B cell (primary cell): ENCODE measurements around the gene PLEKHG4. TPM values are rescaled to one million over a fixed set of nuclear protein-coding genes. Genes with fewer than 3 reads are reported as not detected.

Source experiments
- ATAC-seq: fragments of 200-7000 bp; cut with Tn5 transposase; one replicate; pipeline ENCODE4 v1.10.0; 2021; ENCODE audit warnings: low read depth, mild to moderate bottlenecking, moderate number of reproducible peaks, moderate library complexity
- CTCF ChIA-PET: fragments of 350-600 bp; sonication (Branson Sonifier 250); formaldehyde crosslinking; loops from one replicate; lab custom pipeline; 2021; ENCODE audit warnings: antibody characterized with exemption, inconsistent platforms; lab: Charles Lee
- POLR2A ChIA-PET: fragments of 350-600 bp; sonication (Branson Sonifier 250); formaldehyde crosslinking; loops from one replicate; lab custom pipeline; 2021; ENCODE audit warnings: antibody characterized with exemption; lab: Charles Lee
- DNase-seq: peaks from one replicate; pipeline ENCODE4 v3.0.0; 2013
- H2AFZ ChIP-seq: 2 replicates; pipeline ENCODE4 v1.6.1; 2012; ENCODE audit warnings: mild to moderate bottlenecking, low read depth, low read length; ENCODE audit not compliant: insufficient read depth, poor library complexity, severe bottlenecking
- H3K27ac ChIP-seq, 2 donors: 1 replicate in 1 of 2; 2 replicates in 1 of 2; pipeline ENCODE4 v1.5.1; 2012 to 2013; ENCODE audit warnings: low read length in 2 of 2, mild to moderate bottlenecking in 2 of 2, moderate library complexity in 1 of 2
- H3K27me3 ChIP-seq, 4 experiments: fragments of 200-600 bp in 1 of 4; sonication (generic) in 1 of 4; replicated peaks in 1 of 4; 1 replicate in 2 of 4; 2 replicates in 2 of 4; pipeline versions ENCODE4 v1.6.1 to v1.7.0; 2013 to 2016; ENCODE audit warnings: low read length in 3 of 4, mild to moderate bottlenecking in 2 of 4, mixed read lengths in 1 of 4, moderate library complexity in 1 of 4; ENCODE audit not compliant: insufficient read depth in 4 of 4, control insufficient read depth in 3 of 4; ENCODE audit errors: control extremely low read depth in 1 of 4
- H3K36me3 ChIP-seq, 2 experiments: replicated peaks in 1 of 2; 1 replicate in 1 of 2; 2 replicates in 1 of 2; pipeline versions ENCODE4 v1.6.1 to v1.7.1; 2013; ENCODE audit warnings: low read length in 1 of 2; ENCODE audit not compliant: insufficient read depth in 2 of 2, control insufficient read depth in 1 of 2; ENCODE audit errors: control extremely low read depth in 1 of 2, extremely low read depth in 1 of 2
- H3K4me1 ChIP-seq, 2 donors: fragments of 200-600 bp in 1 of 2; sonication (generic) in 1 of 2; 1 replicate in 1 of 2; 2 replicates in 1 of 2; pipeline versions ENCODE4 v1.5.1 to v1.6.1; 2013 to 2017; ENCODE audit warnings: low read length in 2 of 2; ENCODE audit not compliant: control insufficient read depth in 2 of 2, insufficient read depth in 2 of 2
- H3K4me2 ChIP-seq: replicated peaks from 2 replicates; pipeline ENCODE3; 2012; ENCODE audit warnings: mild to moderate bottlenecking, low read depth, low read length; ENCODE audit not compliant: poor library complexity, severe bottlenecking
- H3K4me3 ChIP-seq, 5 experiments: fragments of 200-600 bp in 1 of 5; sonication (generic) in 1 of 5; 1 replicate in 3 of 5; 2 replicates in 2 of 5; pipeline versions ENCODE4 v1.5.1 to v1.7.0; 2011 to 2016; ENCODE audit warnings: low read length in 4 of 5, mild to moderate bottlenecking in 4 of 5, low read depth in 2 of 5, control low read depth in 1 of 5, moderate library complexity in 1 of 5; ENCODE audit not compliant: insufficient read depth in 1 of 5; ENCODE audit errors: control extremely low read depth in 1 of 5, extremely low read depth in 1 of 5
- H3K79me2 ChIP-seq: fragments of 200-600 bp; sonication (generic); one replicate; pipeline ENCODE4 v1.6.0; 2016; ENCODE audit warnings: low read length; ENCODE audit not compliant: control insufficient read depth, insufficient read depth
- H3K9ac ChIP-seq: fragments of 200-600 bp; sonication (generic); 2 replicates; pipeline ENCODE4 v1.6.1; 2017; ENCODE audit warnings: mild to moderate bottlenecking, low read length, moderate library complexity
- H3K9me3 ChIP-seq, 3 donors: one replicate each; pipeline versions ENCODE4 v1.6.1 to v1.7.1; 2013; ENCODE audit warnings: low read length in 2 of 3; ENCODE audit not compliant: control insufficient read depth in 2 of 3, insufficient read depth in 1 of 3; ENCODE audit errors: control extremely low read depth in 1 of 3
- H4K20me1 ChIP-seq: 2 replicates; pipeline ENCODE4 v1.6.0; 2012; ENCODE audit warnings: mild to moderate bottlenecking, low read length; ENCODE audit not compliant: insufficient read depth, control insufficient read depth, poor library complexity, severe bottlenecking
- H3K27ac Mint-ChIP-seq: one replicate; pipeline ENCODE4 v1.8.0; 2021; ENCODE audit warnings: mixed read lengths
- H3K27me3 Mint-ChIP-seq: one replicate; pipeline ENCODE4 v1.8.0; 2021; ENCODE audit warnings: mixed read lengths
- H3K4me1 Mint-ChIP-seq: one replicate; pipeline ENCODE4 v1.8.0; 2021; ENCODE audit warnings: mixed read lengths
- H3K4me3 Mint-ChIP-seq: one replicate; pipeline ENCODE4 v1.8.0; 2021; ENCODE audit warnings: mixed read lengths
- H3K9me3 Mint-ChIP-seq: one replicate; pipeline ENCODE4 v1.8.0; 2022; ENCODE audit warnings: mixed read lengths; ENCODE audit not compliant: insufficient read depth
- CTCF ChIP-seq: fragments of 200-600 bp; IDR thresholded peaks from one replicate; pipeline ENCODE4 v1.8.0; 2022; ENCODE audit warnings: antibody characterized with exemption, mild to moderate bottlenecking
- EZH2 ChIP-seq: IDR thresholded peaks from 2 replicates; pipeline ENCODE4 v1.6.1; 2012; ENCODE audit warnings: borderline replicate concordance, low read depth, mild to moderate bottlenecking, moderate library complexity, low read length; ENCODE audit not compliant: insufficient read depth, poor library complexity, severe bottlenecking
- WGBS: methylation state at CpG from one replicate; pipeline ENCODE4 v1.1.5; 2013; ENCODE audit warnings: missing lambda C conversion rate; ENCODE audit not compliant: insufficient coverage; 5-methylcytosine and 5-hydroxymethylcytosine counted together
- intact Hi-C: fragments of 100-400 bp; cut with micrococcal nuclease; formaldehyde crosslinking; loops from one replicate; pipeline ENCODE4 v1.10.0; 2022
- polyA plus RNA-seq: library from polyadenylated mRNA; depleted of rRNA; stranded (reverse); fragments of >200 nt; gene quantifications from 2 replicates; pipeline ENCODE4 v1.2.3, GENCODE V29; 2012
- total RNA-seq, 2 donors: library from RNA; stranded (reverse); fragments of 120-200 nt in 1 of 2; gene quantifications; 1 replicate in 1 of 2; 2 replicates in 1 of 2; pipeline versions ENCODE4 v1.2.3 to v1.2.4, GENCODE V29; 2013 to 2022

The PLEKHG4 gene
- total and polyA plus RNA-seq, 2 donors (not counting 1 experiment from before 2014, with no cell fraction given) = 6.0 to 7.1 TPM

GRCh38 chr16:67237396-67238277 lies 41.7 kb upstream of the PLEKHG4 start:
- Mint-ChIP-seq H3K4me3 (no peak overlapping the region), H3K4me1 (no peaks in the 10 kb centered on the region), H3K27me3 (no peaks in the 10 kb centered on the region), H3K9me3 (no peaks in the 10 kb centered on the region), H3K27ac (no peak overlapping the region)
- no peak overlapping the region for H3K9ac ChIP-seq
- peaks cover 0 to 40% of the 10 kb centered on the region in 2 experiments for H3K36me3 ChIP-seq
- peaks cover 18% of the 10 kb centered on the region for H3K79me2 ChIP-seq
- CTCF ChIA-PET = interaction anchor here (1.0 kb wide), 1 partner anchor 283 kb away, joined by 3 read pairs; no protein-coding TSS in a partner anchor
- no peak overlapping the region for H3K27ac ChIP-seq
- whole genome bisulfite sequencing = 98% methylated on average over 5 of the region's 16 CpGs
- DNase-seq (no peak), ATAC-seq (no peak)
- no peak overlapping the region for H3K4me3 ChIP-seq
- no peaks in the 10 kb centered on the region for H4K20me1 ChIP-seq
- no peak overlapping the region for H2AFZ ChIP-seq
- TF ChIP-seq CTCF (no peak), EZH2 (no peak)
- no peaks in the 10 kb centered on the region for H3K27me3 ChIP-seq
- POLR2A ChIA-PET = no interaction called here
- H3K4me2 ChIP-seq = no peak overlapping the region
- no peaks in the 10 kb centered on the region for H3K4me1 ChIP-seq
- intact Hi-C loops = no loop called here
- H3K9me3 ChIP-seq = no peaks in the 10 kb centered on the region

- H4K20me1 ChIP-seq = no peaks in the 10 kb centered on the region
- Mint-ChIP-seq H3K27me3 (no peaks in the 10 kb centered on the region), H3K27ac (no peak overlapping the region), H3K9me3 (no peaks in the 10 kb centered on the region), H3K4me3 (no peak overlapping the region), H3K4me1 (no peaks in the 10 kb centered on the region)
- no peaks in the 10 kb centered on the region for H3K27me3 ChIP-seq
- H3K9me3 ChIP-seq = no peaks in the 10 kb centered on the region
- CTCF ChIA-PET = interaction anchor here (1.0 kb wide), 1 partner anchor 283 kb away, joined by 3 read pairs; no protein-coding TSS in a partner anchor
- TF ChIP-seq EZH2 (no peak), CTCF (no peak)
- H3K9ac ChIP-seq = no peak overlapping the region
- H3K36me3 ChIP-seq = peaks cover 0 to 40% of the 10 kb centered on the region in 2 experiments
- no peak overlapping the region for H3K27ac ChIP-seq
- no peaks in the 10 kb centered on the region for H3K4me1 ChIP-seq
- 96% methylated on average over 3 of the region's 3 CpGs for WGBS
- intact Hi-C loops = no loop called here
- POLR2A ChIA-PET = no interaction called here
- DNase-seq (no peak), ATAC-seq (no peak)
- H3K79me2 ChIP-seq = peaks cover 19% of the 10 kb centered on the region
- no peak overlapping the region for H3K4me2 ChIP-seq
- H3K4me3 ChIP-seq = no peak overlapping the region
- no peak overlapping the region for H2AFZ ChIP-seq
Measured at GRCh38 chr16:67238278-67238575, 41.1 kb upstream of the PLEKHG4 start.
